Thyroid gland (tissue), 4 donors: Measurements from ENCODE around the gene DNMT3A. TPM values are rescaled to one million over a fixed set of nuclear protein-coding genes. Genes with fewer than 3 reads are reported as not detected.

Experiments used
- DNase-seq, 2 donors: peaks; one replicate each; pipeline ENCODE4 v3.0.0-alpha.2; 2019
- H3K27ac ChIP-seq, 3 donors: fragments of 200-600 bp; sonication (generic); 1 replicate in 2 of 3; 2 replicates in 1 of 3; pipeline ENCODE4 v1.5.1; 2016 to 2019; ENCODE audit warnings: mild to moderate bottlenecking in 1 of 3, moderate library complexity in 1 of 3
- H3K27me3 ChIP-seq: fragments of 200-600 bp; sonication (generic); one replicate; pipeline ENCODE4 v1.5.1; 2019
- H3K36me3 ChIP-seq, 2 donors: fragments of 200-600 bp; sonication (generic); one replicate each; pipeline ENCODE4 v1.5.1; 2016 to 2019
- H3K4me1 ChIP-seq, 2 donors: fragments of 200-600 bp; sonication (generic); one replicate each; pipeline ENCODE4 v1.5.1; 2017 to 2019
- H3K4me3 ChIP-seq, 3 donors: fragments of 200-600 bp; sonication (generic); replicated peaks in 1 of 3; 1 replicate in 2 of 3; 2 replicates in 1 of 3; pipeline ENCODE4 v1.5.1; 2016; ENCODE audit warnings: mild to moderate bottlenecking in 1 of 3
- H3K9me3 ChIP-seq: fragments of 200-600 bp; sonication (generic); one replicate; pipeline ENCODE4 v1.5.1; 2017
- CTCF ChIP-seq, 6 experiments: fragments of 200-600 bp in 3 of 6; fragments of 450-650 bp in 3 of 6; sonication (generic) in 3 of 6; IDR thresholded peaks; one replicate each; pipeline ENCODE4 v1.5.1; 2016 to 2019; ENCODE audit warnings: antibody characterized with exemption in 6 of 6, mild to moderate bottlenecking in 2 of 6, inconsistent platforms in 1 of 6, moderate library complexity in 1 of 6
- POLR2A ChIP-seq, 2 donors: fragments of 450-650 bp; IDR thresholded peaks; one replicate each; pipeline ENCODE4 v1.6.1; 2017; ENCODE audit warnings: antibody characterized with exemption in 2 of 2, mild to moderate bottlenecking in 2 of 2, moderate library complexity in 1 of 2
- WGBS, 2 donors: methylation state at CpG; one replicate each; pipeline ENCODE4 v1.1.5; 2017; 5-methylcytosine and 5-hydroxymethylcytosine counted together
- intact Hi-C: fragments of 100-400 bp; cut with DNase I; formaldehyde crosslinking; loops from one replicate; pipeline ENCODE4 v1.15.1; 2023
- total RNA-seq, 4 donors: library from RNA; depleted of rRNA; stranded (reverse); fragments of >200 nt; gene quantifications; one replicate each; pipeline ENCODE4 v1.2.3, GENCODE V29; 2016

Gene DNMT3A
- total RNA-seq, 4 donors from 2014 or later: 17.3 to 40.9 (median 18.8) TPM

GRCh38 chr2:25257931-25258846 is 83.5 kb downstream of the DNMT3A start:
- Histone ChIP-seq H3K4me3 (no peak overlapping the region), H3K27me3 (no peaks in the 10 kb centered on the region), H3K36me3 (peaks cover 0 to 3% of the 10 kb centered on the region in 2 donors), H3K9me3 (no peaks in the 10 kb centered on the region), H3K4me1 (peaks cover 15 to 22% of the 10 kb centered on the region in 2 donors), H3K27ac (peak overlapping the region in 1 of 3 donors; percentile 50)
- intact Hi-C loops: no loop called here
- 91 to 98% methylated on average over 6 to 7 of the region's 9 CpGs for WGBS, 2 donors
- no peak for TF ChIP-seq POLR2A (IDR thresholded peaks at IDR 0.05)
- TF ChIP-seq CTCF (IDR thresholded peaks at IDR 0.05): no peak
- no peak for DNase-seq

GRCh38 chr2:25257032-25257552 is 84.6 kb downstream of the DNMT3A start:
- TF ChIP-seq CTCF (IDR thresholded peaks at IDR 0.05): no peak
- no peak overlapping the region for H3K4me3 ChIP-seq
- 31 to 44% methylated on average over 9 of the region's 9 CpGs for WGBS, 2 donors
- H3K4me1 ChIP-seq: peaks cover 8 to 17% of the 10 kb centered on the region in 2 donors
- DNase-seq: peak in 1 of 2 donors; percentile 32
- no peaks in the 10 kb centered on the region for H3K9me3 ChIP-seq
- H3K27ac ChIP-seq: peak overlapping the region in 2 of 3 donors; percentile 4 to 50
- H3K27me3 ChIP-seq: no peaks in the 10 kb centered on the region
- intact Hi-C loops: no loop called here
- H3K36me3 ChIP-seq: peaks cover 0 to 3% of the 10 kb centered on the region in 2 donors

GRCh38 chr2:25256488-25256875 is 85.2 kb downstream of the DNMT3A start:
- TF ChIP-seq POLR2A (IDR thresholded peaks at IDR 0.05): no peak
- no peak for TF ChIP-seq CTCF (IDR thresholded peaks at IDR 0.05)
- DNase-seq: no peak
- peaks cover 9 to 21% of the 10 kb centered on the region in 2 donors for H3K4me1 ChIP-seq
- intact Hi-C loops: no loop called here
- no peaks in the 10 kb centered on the region for H3K27me3 ChIP-seq
- 85 to 88% methylated on average over 2 of the region's 2 CpGs for WGBS, 2 donors
- H3K36me3 ChIP-seq: peaks cover 0 to 3% of the 10 kb centered on the region in 2 donors
- H3K9me3 ChIP-seq: no peaks in the 10 kb centered on the region
- H3K4me3 ChIP-seq: no peak overlapping the region
- H3K27ac ChIP-seq: no peak overlapping the region

- intact Hi-C loops: no loop called here
- no peak overlapping the region for H3K27ac ChIP-seq
- peaks cover 0 to 3% of the 10 kb centered on the region in 2 donors for H3K36me3 ChIP-seq
- H3K27me3 ChIP-seq: no peaks in the 10 kb centered on the region
- H3K9me3 ChIP-seq: no peaks in the 10 kb centered on the region
- TF ChIP-seq POLR2A (IDR thresholded peaks at IDR 0.05): no peak
- no peak for TF ChIP-seq CTCF (IDR thresholded peaks at IDR 0.05)
- 94 to 96% methylated on average over 15 of the region's 15 CpGs for WGBS, 2 donors
- no peak for DNase-seq
- peaks cover 12 to 26% of the 10 kb centered on the region in 2 donors for H3K4me1 ChIP-seq
- no peak overlapping the region for H3K4me3 ChIP-seq
These were observed 85.8 kb downstream of the DNMT3A start for GRCh38 chr2:25255745-25256487.
